GM12878 (cell line): ENCODE measurements around the gene BHLHE23. TPM values are rescaled to one million over a fixed set of nuclear protein-coding genes. Genes with fewer than 3 reads are reported as not detected.

Experiments
- ASH2L ChIP-seq: fragments of 300-600, 200-600 bp; sonication (generic); IDR thresholded peaks from 2 replicates; pipeline ENCODE4 v1.6.1; 2017; ENCODE audit warnings: low read depth, mild to moderate bottlenecking, borderline replicate concordance
- BACH1 ChIP-seq: fragments of 450-650 bp; IDR thresholded peaks from 2 replicates; pipeline ENCODE4 v1.6.1; 2017; ENCODE audit warnings: mild to moderate bottlenecking, borderline replicate concordance
- CHD4 ChIP-seq: fragments of 200-600 bp; sonication (generic); IDR thresholded peaks from 2 replicates; pipeline ENCODE4 v1.6.1; 2016; ENCODE audit warnings: mild to moderate bottlenecking
- DPF2 ChIP-seq: fragments of 450-650 bp; IDR thresholded peaks from 2 replicates; pipeline ENCODE4 v1.6.1; 2017; ENCODE audit warnings: mild to moderate bottlenecking
- ETV6 ChIP-seq, 2 experiments: fragments of 450-650 bp in 1 of 2; IDR thresholded peaks in 1 of 2; conservative IDR thresholded peaks in 1 of 2; 2 replicates each; pipeline ENCODE4 v1.6.1; 2014; ENCODE audit warnings: antibody characterized with exemption in 1 of 2, borderline replicate concordance in 1 of 2, low read depth in 1 of 2, mild to moderate bottlenecking in 1 of 2, moderate library complexity in 1 of 2
- HDAC2 ChIP-seq: fragments of 200-600 bp; sonication (generic); IDR thresholded peaks from 2 replicates; pipeline ENCODE4 v1.6.1; 2017
- IKZF2 ChIP-seq, 2 experiments: fragments of 450-650 bp; IDR thresholded peaks; 2 replicates each; pipeline ENCODE4 v1.6.1; 2017; ENCODE audit warnings: mild to moderate bottlenecking in 2 of 2, moderate library complexity in 2 of 2
- MAX ChIP-seq: IDR thresholded peaks from 2 replicates; pipeline ENCODE4 v1.6.1; 2012; ENCODE audit warnings: low read depth, low read length, improper control_type of control experiment
- MLLT1 ChIP-seq: fragments of 450-650 bp; IDR thresholded peaks from 2 replicates; pipeline ENCODE4 v1.6.1; 2016; ENCODE audit warnings: mild to moderate bottlenecking
- MYB ChIP-seq: fragments of 150-350 bp; IDR thresholded peaks from 2 replicates; pipeline ENCODE4 v1.6.1; 2014; ENCODE audit warnings: mild to moderate bottlenecking, low read depth, low read length, borderline replicate concordance
- PAX5 ChIP-seq: IDR thresholded peaks from 2 replicates; pipeline ENCODE4 v1.6.1; 2011; ENCODE audit warnings: low read depth, low read length, borderline replicate concordance
- POLR2A ChIP-seq: IDR thresholded peaks from 2 replicates; pipeline ENCODE4 v1.6.1; 2011; ENCODE audit warnings: low read depth, mild to moderate bottlenecking, low read length
- RCOR1 ChIP-seq: conservative IDR thresholded peaks from 2 replicates; pipeline ENCODE4 v1.6.1; 2012; ENCODE audit warnings: low read depth, low read length, improper control_type of control experiment
- RELB ChIP-seq: fragments of 450-650 bp; IDR thresholded peaks from 2 replicates; pipeline ENCODE4 v1.6.1; 2017; ENCODE audit warnings: low read depth, mild to moderate bottlenecking, moderate library complexity
- RUNX3 ChIP-seq: IDR thresholded peaks from 2 replicates; pipeline ENCODE4 v1.6.1; 2012; ENCODE audit warnings: low read length, inconsistent platforms
- SMAD1 ChIP-seq: fragments of 450-650 bp; IDR thresholded peaks from 2 replicates; pipeline ENCODE4 v1.6.1; 2018; ENCODE audit warnings: mild to moderate bottlenecking, low read depth; ENCODE audit not compliant: partially characterized antibody
- SMC3 ChIP-seq: IDR thresholded peaks from 2 replicates; pipeline ENCODE4 v1.6.1; 2011; ENCODE audit warnings: low read length, improper control_type of control experiment, borderline replicate concordance
- SPI1 ChIP-seq: IDR thresholded peaks from 2 replicates; pipeline ENCODE4 v1.6.1; 2011; ENCODE audit warnings: low read depth, mild to moderate bottlenecking, low read length, moderate library complexity, borderline replicate concordance; ENCODE audit not compliant: insufficient read depth
- polyA plus RNA-seq, 11 experiments: library from polyadenylated mRNA; depleted of rRNA in 4 of 11; unstranded in 6 of 11; stranded (reverse) in 5 of 11; fragments of >200 nt; fragmentation: Nextera tagmentation in 4 of 11; fragmentation: Illumina TruSeq in 1 of 11; extraction: Ambion mirVana in 4 of 11; extraction: Trizol in 1 of 11; gene quantifications; 1 replicate in 1 of 11; 2 replicates in 10 of 11; pipeline versions ENCODE4 v1.2.1 to v1.2.3, GENCODE V29; 2011 to 2016; ENCODE audit warnings: inconsistent platforms in 2 of 11, missing spikeins in 2 of 11, low read depth in 1 of 11
- total RNA-seq, 4 experiments: library from RNA; depleted of rRNA in 3 of 4; stranded (reverse); fragments of >200 nt in 3 of 4; fragmentation: Illumina TruSeq in 1 of 4; extraction: Trizol in 1 of 4; gene quantifications; 2 replicates each; pipeline versions ENCODE4 v1.2.1 to v1.2.3, GENCODE V29; 2013 to 2021
- TF ChIP-seq, protein P1 (sequence below): fragments of 450-650 bp; IDR thresholded peaks from 2 replicates; pipeline ENCODE4 v1.6.1; 2017; ENCODE audit warnings: mild to moderate bottlenecking
- TF ChIP-seq, protein P2 (sequence below): fragments of 450-650 bp; conservative IDR thresholded peaks from 2 replicates; pipeline ENCODE4 v1.6.1; 2017; ENCODE audit warnings: mild to moderate bottlenecking, moderate library complexity

The BHLHE23 gene
- total and polyA plus RNA-seq, 10 of the 15 experiments (the other 5 are each of a cell fraction or from before 2014, with no cell fraction given) = 0.28 to 0.33 TPM; not detected in 8

DNA sequence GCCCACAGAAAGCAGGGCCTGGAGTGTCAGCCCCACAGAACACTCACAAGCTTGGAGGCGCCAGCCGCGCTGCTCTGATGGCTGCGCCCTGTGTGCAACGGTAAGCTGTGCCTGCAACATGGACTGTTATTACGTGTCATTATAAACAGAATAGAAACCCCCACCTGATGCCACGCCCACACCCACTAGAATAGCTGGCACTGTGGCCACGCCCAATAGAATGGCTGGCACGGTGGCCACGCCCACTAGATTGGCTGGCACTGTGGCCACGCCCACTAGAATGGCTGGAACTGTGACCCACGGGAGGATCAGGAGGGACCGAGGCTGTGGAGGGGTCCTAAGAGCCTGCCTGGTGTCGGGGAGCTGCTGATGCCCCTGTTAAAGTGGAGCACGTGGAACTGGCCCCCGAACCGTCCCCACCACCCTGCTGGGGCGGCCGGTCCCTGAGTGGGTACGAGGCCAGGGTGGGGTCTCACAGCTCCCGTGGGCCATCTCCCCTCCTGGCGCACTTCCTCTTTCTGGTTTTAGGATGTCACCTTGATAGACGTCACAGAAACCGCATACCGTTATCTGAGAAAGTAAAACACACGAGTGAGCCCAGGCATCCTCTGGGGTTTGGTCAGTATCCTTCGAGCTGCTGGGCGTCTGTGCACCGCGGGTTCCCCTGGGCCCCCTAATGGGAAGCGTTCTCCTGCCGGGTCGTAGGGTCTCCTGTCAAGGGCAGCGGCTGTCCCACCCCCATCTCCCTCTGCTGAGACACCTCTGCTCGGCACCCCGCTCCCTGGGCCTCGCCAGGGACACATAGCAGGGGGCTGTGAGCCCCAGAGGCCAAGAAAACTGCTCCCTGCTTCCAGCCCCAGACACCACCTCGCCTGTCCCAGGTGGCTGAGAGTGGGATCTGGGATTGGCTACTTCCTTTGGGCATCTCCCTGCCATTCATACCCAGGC lies 28.9 kb downstream of the BHLHE23 start (continued):
- TF ChIP-seq SMAD1 (peak; percentile 17), BACH1 (peak; percentile 93), RELB (peak; percentile 87), MYB (peak; percentile 85; the same call in 1 of the 2 replicates), HDAC2 (peak; percentile 23; the same call in 1 of the 2 replicates), MLLT1 (peak; percentile 87), DPF2 (peak; percentile 100), ETV6 (conservative IDR thresholded peaks at IDR 0.05 in 1 of 2, IDR thresholded peaks at IDR 0.05 in 1 of 2; ENCODE audit: borderline replicate concordance in 1 of 2, low read depth in 1 of 2) (peak in 1 of 2 experiments; percentile 58; a peak in 1 of 4 replicates), POLR2A (peak; percentile 71), PAX5 (peak; percentile 80), ASH2L (no peak), RCOR1 (0 out of 2 replicates have a peak, but pooled peaks have one; percentile 58), MAX (no peak; the same call in 1 of the 2 replicates), RUNX3 (peak; percentile 93), SPI1 (peak; percentile 100), IKZF2 (IDR thresholded peaks at IDR 0.05) (peak; percentile 94 to 96), SMC3 (no peak), CHD4 (peak; percentile 99)
- TF ChIP-seq, protein P1, sequence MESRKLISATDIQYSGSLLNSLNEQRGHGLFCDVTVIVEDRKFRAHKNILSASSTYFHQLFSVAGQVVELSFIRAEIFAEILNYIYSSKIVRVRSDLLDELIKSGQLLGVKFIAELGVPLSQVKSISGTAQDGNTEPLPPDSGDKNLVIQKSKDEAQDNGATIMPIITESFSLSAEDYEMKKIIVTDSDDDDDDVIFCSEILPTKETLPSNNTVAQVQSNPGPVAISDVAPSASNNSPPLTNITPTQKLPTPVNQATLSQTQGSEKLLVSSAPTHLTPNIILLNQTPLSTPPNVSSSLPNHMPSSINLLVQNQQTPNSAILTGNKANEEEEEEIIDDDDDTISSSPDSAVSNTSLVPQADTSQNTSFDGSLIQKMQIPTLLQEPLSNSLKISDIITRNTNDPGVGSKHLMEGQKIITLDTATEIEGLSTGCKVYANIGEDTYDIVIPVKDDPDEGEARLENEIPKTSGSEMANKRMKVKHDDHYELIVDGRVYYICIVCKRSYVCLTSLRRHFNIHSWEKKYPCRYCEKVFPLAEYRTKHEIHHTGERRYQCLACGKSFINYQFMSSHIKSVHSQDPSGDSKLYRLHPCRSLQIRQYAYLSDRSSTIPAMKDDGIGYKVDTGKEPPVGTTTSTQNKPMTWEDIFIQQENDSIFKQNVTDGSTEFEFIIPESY = peak; percentile 56; the same call in 1 of the 2 replicates
- TF ChIP-seq, protein P2, sequence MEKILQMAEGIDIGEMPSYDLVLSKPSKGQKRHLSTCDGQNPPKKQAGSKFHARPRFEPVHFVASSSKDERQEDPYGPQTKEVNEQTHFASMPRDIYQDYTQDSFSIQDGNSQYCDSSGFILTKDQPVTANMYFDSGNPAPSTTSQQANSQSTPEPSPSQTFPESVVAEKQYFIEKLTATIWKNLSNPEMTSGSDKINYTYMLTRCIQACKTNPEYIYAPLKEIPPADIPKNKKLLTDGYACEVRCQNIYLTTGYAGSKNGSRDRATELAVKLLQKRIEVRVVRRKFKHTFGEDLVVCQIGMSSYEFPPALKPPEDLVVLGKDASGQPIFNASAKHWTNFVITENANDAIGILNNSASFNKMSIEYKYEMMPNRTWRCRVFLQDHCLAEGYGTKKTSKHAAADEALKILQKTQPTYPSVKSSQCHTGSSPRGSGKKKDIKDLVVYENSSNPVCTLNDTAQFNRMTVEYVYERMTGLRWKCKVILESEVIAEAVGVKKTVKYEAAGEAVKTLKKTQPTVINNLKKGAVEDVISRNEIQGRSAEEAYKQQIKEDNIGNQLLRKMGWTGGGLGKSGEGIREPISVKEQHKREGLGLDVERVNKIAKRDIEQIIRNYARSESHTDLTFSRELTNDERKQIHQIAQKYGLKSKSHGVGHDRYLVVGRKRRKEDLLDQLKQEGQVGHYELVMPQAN = peak; percentile 59; the same call in 1 of the 2 replicates
